GM18909 (cell line): ENCODE measurements around the gene S100A6.
"Not testable (repeated sequence)": the region's sequence is repeated elsewhere in the genome, so short reads cannot be mapped to it uniquely, and the experiment has no call there.

Experiments used
- ATAC-seq: cut with Tn5 transposase; IDR thresholded peaks from one replicate; pipeline ENCODE4 v1.9.1; 2021; ENCODE audit warnings: mild to moderate bottlenecking; ENCODE audit not compliant: unreplicated experiment, poor library complexity

The S100A6 gene

GRCh38 chr1:153565529-153566374 is 30.0 kb upstream of the S100A6 start, which contains the start of gene S100A2:
TSS of gene S100A2 (minus strand) at chr1:153565844. CDS start at chr1:153563877, 1,967 bp downstream.
- no peak for ATAC-seq

DNA sequence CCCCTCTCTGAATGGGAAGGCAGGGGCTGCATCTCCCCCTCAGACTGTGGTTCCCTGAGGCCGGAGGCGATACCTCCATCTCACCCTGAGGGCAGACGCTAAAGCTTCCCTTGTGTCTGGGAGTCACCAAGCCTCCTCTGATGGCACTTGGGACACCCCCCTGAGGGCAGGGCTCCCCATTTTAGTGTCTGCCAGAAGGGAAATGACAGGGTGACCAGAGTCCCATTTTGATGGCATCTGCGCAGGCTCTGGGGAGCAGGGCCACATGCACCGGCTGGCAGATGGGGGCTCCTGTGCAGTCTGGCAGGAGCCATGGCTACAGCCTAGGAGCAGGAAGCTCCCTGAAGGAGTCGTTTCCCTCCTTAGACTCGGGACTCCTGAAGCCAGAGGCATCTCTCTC is 28.2 kb upstream of the S100A6 start:
- ATAC-seq: no peak

DNA sequence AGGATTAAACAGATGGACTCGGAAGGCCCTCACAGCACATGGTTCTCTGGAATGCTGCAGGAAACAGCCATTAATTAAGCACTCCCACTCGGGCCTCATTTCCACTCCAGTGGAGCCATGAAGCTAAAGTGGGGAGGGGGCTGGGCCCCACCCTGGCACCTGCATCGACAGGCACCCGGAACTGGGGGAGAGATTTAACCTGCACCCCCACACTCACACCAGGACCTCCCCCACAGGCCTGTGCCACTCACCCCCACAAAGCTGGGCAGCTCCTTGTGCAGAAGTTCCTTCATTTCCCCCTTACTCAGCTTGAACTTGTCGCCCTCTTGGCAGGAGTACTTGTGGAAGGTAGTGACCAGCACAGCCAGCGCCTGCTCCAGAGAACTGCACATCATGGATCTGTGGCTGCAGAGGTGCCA is 27.7 kb upstream of the S100A6 start:
- no peak for ATAC-seq

DNA sequence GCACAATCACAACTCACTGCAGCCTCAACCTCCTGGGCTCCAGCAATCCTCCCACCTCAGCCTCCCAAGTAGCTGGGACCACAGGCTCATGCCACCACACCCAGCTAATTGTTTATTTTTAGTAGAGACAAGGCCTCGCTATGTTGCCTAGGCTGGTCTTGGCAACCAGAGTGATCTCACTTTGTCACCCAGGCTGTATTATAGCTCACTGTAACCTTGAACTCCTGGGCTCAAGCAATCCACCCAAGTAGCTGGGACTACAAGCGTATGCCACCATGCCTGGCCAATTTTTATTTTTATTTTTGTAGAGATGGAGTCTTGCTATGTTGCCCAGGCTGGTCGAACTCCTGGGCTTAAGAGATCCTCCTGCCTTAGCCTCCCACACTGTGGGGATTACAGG is 26.2 kb upstream of the S100A6 start:
- not testable (repeated sequence) for ATAC-seq

DNA sequence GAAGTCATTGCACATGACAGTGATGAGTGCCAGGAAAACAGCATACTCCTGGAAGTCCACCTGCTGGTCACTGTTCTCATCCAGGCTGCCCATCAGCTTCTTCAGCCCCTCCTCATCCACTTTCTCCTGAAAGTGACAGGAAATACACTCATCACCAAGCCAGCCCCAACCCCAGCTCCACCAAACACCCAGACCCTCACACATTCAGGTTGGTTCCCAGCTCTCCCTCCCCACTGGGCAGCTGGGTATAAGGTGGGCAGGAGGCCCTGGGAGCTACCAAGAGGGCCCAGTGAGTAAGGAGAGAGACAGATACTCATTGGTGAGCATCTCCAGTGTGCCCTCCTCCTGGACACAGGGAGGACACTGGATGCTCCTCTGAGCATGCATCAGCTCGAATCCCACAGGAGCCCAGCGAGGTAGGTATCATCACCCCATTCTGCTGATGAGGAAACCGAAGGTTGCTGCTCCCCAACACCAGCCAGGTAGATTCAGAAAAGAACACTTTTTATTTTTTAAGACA is 25.7 kb upstream of the S100A6 start:
- ATAC-seq: no peak

DNA sequence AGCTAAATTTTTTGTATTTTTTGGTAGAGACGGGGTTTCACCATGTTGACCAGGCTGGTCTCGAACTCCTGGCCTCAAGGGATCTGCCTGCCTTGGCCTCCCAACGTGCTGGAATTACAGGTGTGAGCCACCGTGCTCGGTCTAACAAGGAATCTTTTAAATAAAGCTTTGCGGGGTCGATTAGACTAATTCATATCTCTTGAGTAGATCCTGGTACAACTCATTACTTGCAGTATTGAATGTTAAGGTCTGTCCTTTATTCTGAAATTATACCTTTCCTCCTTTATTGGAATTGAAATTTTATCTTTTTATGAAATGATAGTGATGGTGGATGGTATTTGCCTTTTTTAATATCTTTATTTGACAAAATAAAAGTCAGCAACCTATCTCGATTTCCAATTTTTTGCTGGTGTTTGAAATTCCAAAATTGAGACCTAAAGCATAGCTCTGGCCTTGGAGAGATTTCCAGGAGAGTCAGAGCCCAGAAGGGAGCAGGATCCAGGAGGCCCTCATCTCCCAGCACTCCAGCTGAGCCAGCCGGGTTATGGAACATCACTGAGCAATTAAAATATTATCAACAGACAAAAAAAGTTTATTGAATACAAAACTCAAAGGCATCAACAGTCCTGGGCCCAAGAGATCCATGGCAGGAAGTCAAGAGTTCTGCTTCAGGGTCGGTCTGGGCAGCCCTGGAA is 25.1 kb upstream of the S100A6 start:
- no peak for ATAC-seq

DNA sequence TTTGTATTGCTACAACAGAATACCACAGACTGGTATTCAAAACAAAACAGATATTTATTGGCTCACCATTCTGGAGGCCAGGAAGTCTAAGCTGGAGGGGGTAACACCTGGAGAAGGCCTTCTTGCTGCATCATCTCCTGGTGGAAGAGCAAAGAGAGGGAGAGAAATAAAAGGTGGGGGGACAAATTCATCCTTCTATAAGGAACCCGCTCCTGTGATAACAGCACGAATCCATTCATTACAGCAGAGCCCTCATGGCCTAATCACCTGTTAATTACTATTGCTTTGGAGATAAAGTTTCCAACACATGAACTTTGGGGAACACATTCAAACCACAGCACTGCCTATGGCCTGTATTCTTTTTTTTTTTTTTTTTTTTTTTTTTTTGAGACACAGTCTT is 24.4 kb upstream of the S100A6 start:
- no peak for ATAC-seq

DNA sequence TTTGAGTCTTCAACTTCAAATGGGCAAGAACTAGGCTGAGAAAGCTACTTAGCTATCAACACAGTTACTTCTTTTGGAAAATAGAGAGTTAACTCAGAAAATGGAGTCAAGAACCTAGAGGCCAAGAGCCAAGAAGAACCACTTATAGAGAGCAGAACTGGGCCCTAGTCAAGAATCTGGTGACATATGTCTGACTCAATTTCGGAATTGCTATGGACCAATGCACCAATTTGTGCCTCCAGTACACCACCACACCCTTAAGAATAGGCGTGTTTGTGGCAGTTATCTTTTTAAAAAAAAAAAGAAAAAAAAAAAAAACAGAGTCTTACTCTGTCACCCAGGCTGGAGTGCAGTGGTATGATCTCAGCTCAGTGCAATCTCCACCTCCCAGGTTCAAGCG is 22.1 kb upstream of the S100A6 start:
- no peak for ATAC-seq

- ATAC-seq: no peak
Measured at GRCh38 chr1:153556348-153556747, 20.6 kb upstream of the S100A6 start.

DNA sequence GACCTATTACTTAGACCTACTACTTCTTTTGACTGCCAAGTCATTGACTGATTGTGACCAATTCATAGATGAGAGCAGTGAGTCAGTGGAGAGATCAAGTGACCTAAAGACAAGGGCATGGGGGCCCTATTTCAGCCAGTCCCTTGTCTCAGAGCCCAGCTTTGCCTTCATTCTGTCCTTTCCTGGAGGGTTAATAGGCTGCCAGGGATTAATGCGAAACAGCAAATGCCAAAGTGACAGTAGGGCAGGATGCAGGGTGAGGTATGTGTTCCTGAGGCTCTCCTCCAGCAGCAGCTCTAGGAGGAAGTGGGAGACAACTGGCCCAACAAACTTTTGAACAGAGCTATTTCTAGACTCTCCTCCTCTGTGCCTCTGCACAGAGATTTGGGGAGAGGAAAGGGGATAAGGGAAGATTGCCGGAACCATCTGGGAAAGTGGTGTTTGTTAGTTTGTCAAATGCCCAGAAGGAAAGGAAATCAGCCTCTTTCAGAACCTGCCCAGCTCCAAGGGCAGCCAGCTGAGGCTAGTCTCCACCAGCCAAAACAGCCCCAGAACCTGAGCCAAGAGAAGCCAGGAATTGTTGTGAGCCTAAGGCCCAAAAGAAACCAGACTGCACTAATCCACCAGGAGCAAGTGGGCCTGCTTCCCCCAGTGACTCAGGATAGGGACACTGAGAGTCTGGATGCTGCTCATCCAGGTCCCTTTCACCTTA is 18.2 kb upstream of the S100A6 start:
- ATAC-seq: no peak

DNA sequence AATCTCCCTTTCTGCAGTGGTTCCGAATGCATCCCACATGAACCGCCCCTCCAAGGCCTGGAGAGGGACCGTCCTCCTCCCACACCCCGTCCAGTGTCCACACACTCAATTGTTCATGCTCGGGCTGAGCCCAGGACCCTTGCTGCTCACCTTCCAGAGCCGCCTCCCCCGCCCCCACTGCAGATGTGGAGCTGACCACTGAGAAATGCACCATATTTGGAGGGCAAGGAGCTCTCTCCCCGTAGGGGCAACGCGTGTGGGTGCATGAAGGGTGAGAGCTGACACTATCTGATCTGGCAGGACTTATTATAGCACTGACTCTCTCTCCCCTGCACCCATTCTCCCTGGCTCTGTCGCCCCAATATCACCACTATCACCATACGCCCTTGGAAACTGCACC is 17.3 kb upstream of the S100A6 start:
- no peak for ATAC-seq

- no peak for ATAC-seq
Measured at GRCh38 chr1:153552335-153552734, 16.5 kb upstream of the S100A6 start.

- ATAC-seq: no peak
Measured at GRCh38 chr1:153550827-153551500, 15.2 kb upstream of the S100A6 start.

GRCh38 chr1:153550398-153550758 is 14.6 kb upstream of the S100A6 start:
- no peak for ATAC-seq

DNA sequence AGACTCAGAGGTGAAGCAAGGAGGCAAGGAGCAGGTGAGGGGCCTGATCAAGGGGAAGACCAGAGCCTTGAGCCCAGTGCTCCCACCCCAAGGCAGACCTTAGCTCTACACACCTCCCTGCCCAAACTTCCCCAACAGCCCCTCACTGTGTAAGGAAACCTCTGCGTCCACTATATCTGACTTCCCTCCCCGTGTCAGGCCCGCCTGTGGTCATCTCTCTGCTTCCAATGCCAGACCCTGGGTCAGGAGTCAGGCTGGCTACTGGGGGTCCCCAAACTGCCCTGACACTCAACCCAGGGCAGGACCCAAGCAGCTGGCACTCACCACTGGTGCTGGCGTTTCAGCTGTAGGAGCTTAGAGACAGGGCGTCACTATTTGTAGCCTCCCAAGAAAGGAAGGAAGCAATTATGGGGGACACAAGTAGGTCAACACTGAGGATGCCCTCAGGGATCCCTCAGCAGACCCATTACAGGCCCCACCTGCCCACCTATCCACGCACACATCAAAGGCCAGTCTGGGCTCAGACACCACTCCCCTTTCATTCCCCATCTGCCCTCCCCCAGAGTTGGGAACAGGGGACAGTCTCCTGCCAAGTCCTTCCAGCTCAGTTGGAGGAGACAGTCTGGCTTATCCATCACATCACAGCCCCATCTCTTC is 14.1 kb upstream of the S100A6 start:
- no peak for ATAC-seq

- ATAC-seq: no peak
Measured at GRCh38 chr1:153548722-153549688, 13.2 kb upstream of the S100A6 start, which contains the start of gene S100A3. TSS of gene S100A3 (minus strand) at chr1:153549258. CDS start at chr1:153548485, 773 bp downstream.

GRCh38 chr1:153547560-153548551 is 12.1 kb upstream of the S100A6 start:
- no peak for ATAC-seq
